Spleen (tissue), 11 donors: ENCODE results near the gene SULF2. TPM values are rescaled to one million over a fixed set of nuclear protein-coding genes. Genes with fewer than 3 reads are reported as not detected.

ENCODE experiments used
- DNase-seq: peaks from one replicate; pipeline ENCODE4 v3.0.0-alpha.2; 2020
- H3K27ac ChIP-seq, 8 donors: fragments of 200-600 bp; sonication (generic) in 7 of 8; 1 replicate in 4 of 8; 2 replicates in 4 of 8; pipeline versions ENCODE4 v1.5.0 to v1.8.0; 2016 to 2021; ENCODE audit warnings: inconsistent platforms in 4 of 8, mild to moderate bottlenecking in 4 of 8, moderate library complexity in 1 of 8
- H3K27me3 ChIP-seq, 7 donors: fragments of 200-600 bp; sonication (generic) in 6 of 7; replicated peaks in 1 of 7; 1 replicate in 4 of 7; 2 replicates in 3 of 7; pipeline versions ENCODE4 v1.5.0 to v1.8.0; 2016 to 2021; ENCODE audit warnings: inconsistent platforms in 3 of 7, mild to moderate bottlenecking in 1 of 7
- H3K36me3 ChIP-seq, 6 donors: fragments of 200-600 bp; sonication (generic) in 5 of 6; 1 replicate in 4 of 6; 2 replicates in 2 of 6; pipeline versions ENCODE4 v1.5.0 to v1.8.0; 2016 to 2021; ENCODE audit warnings: inconsistent platforms in 2 of 6
- H3K4me1 ChIP-seq, 6 donors: fragments of 200-600 bp; sonication (generic) in 5 of 6; 1 replicate in 3 of 6; 2 replicates in 3 of 6; pipeline versions ENCODE4 v1.5.0 to v1.8.0; 2016 to 2021; ENCODE audit warnings: inconsistent platforms in 3 of 6
- H3K4me3 ChIP-seq, 8 donors: fragments of 200-600 bp; sonication (generic) in 7 of 8; 1 replicate in 4 of 8; 2 replicates in 4 of 8; pipeline versions ENCODE4 v1.5.0 to v1.8.0; 2016 to 2021; ENCODE audit warnings: inconsistent platforms in 4 of 8, mild to moderate bottlenecking in 4 of 8, moderate library complexity in 2 of 8
- H3K9me3 ChIP-seq, 8 donors: fragments of 200-600 bp; sonication (generic) in 7 of 8; 1 replicate in 4 of 8; 2 replicates in 4 of 8; pipeline versions ENCODE4 v1.5.0 to v1.8.0; 2016 to 2021; ENCODE audit warnings: inconsistent platforms in 4 of 8
- CTCF ChIP-seq, 11 experiments: fragments of 200-600 bp in 7 of 11; fragments of 450-650 bp in 4 of 11; sonication (generic) in 4 of 11; IDR thresholded peaks in 8 of 11; conservative IDR thresholded peaks in 3 of 11; 1 replicate in 7 of 11; 2 replicates in 4 of 11; pipeline versions ENCODE4 v1.4.0 to v1.8.0; 2016 to 2021; ENCODE audit warnings: antibody characterized with exemption in 11 of 11, inconsistent platforms in 4 of 11, mild to moderate bottlenecking in 1 of 11
- POLR2A ChIP-seq, 3 donors: fragments of 450-650 bp; IDR thresholded peaks; one replicate each; pipeline ENCODE4 v1.5.1; 2017; ENCODE audit warnings: antibody characterized with exemption in 3 of 3, mild to moderate bottlenecking in 1 of 3
- POLR2AphosphoS5 ChIP-seq, 3 donors: sonication (generic); formaldehyde crosslinking; IDR thresholded peaks; one replicate each; pipeline ENCODE4 v1.5.1; 2017; ENCODE audit warnings: antibody characterized with exemption in 3 of 3
- WGBS, 5 donors: extraction: QIAGEN DNeasy Blood & Tissue Kit in 3 of 5; methylation state at CpG; one replicate each; pipeline versions ENCODE4 v1.1.5 to v1.1.7; 2013 to 2018; 5-methylcytosine and 5-hydroxymethylcytosine counted together
- intact Hi-C: fragments of 100-400 bp; cut with DNase I; formaldehyde crosslinking; loops from one replicate; pipeline ENCODE4 v1.15.0; 2023; ENCODE audit warnings: low total_unique reads
- polyA plus RNA-seq, 3 donors: library from polyadenylated mRNA; stranded (reverse); fragments of 200-250 nt; gene quantifications; one replicate each; pipeline ENCODE4 v1.2.1, GENCODE V29; 2013
- total RNA-seq, 7 donors: library from RNA; depleted of rRNA in 3 of 7; stranded (reverse); fragments of >200 nt in 3 of 7; fragmentation: NEBNext Ultra II Directional in 4 of 7; extraction: Animal tissue kit (Norgen Biotek cat#: 25700) in 4 of 7; gene quantifications; one replicate each; pipeline versions ENCODE4 v1.1.0 to v1.2.1, GENCODE V29; 2016 to 2021
- donor health status: healthy with polysubstance abuse.
- donor health status: DM: no; HTN: no; CAD: no; lungs with moderate emphysema.
- donor health status: DM: no; HTN: no; CAD: no.
- donor health status: Bipolar disorder and iron deficiency.
- donor health status: healthy.
- donor health status: DM: no; HTN: no; CAD: no.
- donor health status: DM: yes; HTN: yes; CAD: no.

The SULF2 gene
- total and polyA plus RNA-seq, 10 donors = 5.5 to 49.1 (median 15.7) TPM

GRCh38 chr20:47725248-47725973 is 59.9 kb downstream of the SULF2 start:
- peaks cover 18 to 59% (median 33%) of the 10 kb centered on the region in 6 donors for H3K4me1 ChIP-seq
- DNase-seq = peak; percentile 90
- no peaks in the 10 kb centered on the region for H3K9me3 ChIP-seq
- no peak overlapping the region for H3K27ac ChIP-seq
- intact Hi-C loops = no loop called here
- TF ChIP-seq CTCF (IDR thresholded peaks at IDR 0.05 in 8 of 11, conservative IDR thresholded peaks at IDR 0.05 in 3 of 11) = peak; percentile 78 to 98 (median 90)
- TF ChIP-seq POLR2A (IDR thresholded peaks at IDR 0.05) = no peak
- TF ChIP-seq POLR2AphosphoS5 (IDR thresholded peaks at IDR 0.05) = no peak
- H3K27me3 ChIP-seq = no peaks in the 10 kb centered on the region
- H3K36me3 ChIP-seq = no peaks in the 10 kb centered on the region
- WGBS, 5 donors = 55 to 63% (median 58%) methylated on average over 17 to 18 of the region's 18 CpGs
- no peak overlapping the region for H3K4me3 ChIP-seq

- Histone ChIP-seq H3K36me3 (no peaks in the 10 kb centered on the region), H3K4me1 (peaks cover 18 to 56% (median 33%) of the 10 kb centered on the region in 6 donors), H3K4me3 (no peak overlapping the region), H3K27ac (no peak overlapping the region), H3K9me3 (no peaks in the 10 kb centered on the region), H3K27me3 (no peaks in the 10 kb centered on the region)
- WGBS, 5 donors = 83 to 91% (median 85%) methylated on average over 5 of the region's 5 CpGs
- DNase-seq = peak; percentile 63
- TF ChIP-seq POLR2AphosphoS5 (IDR thresholded peaks at IDR 0.05) (no peak), CTCF (IDR thresholded peaks at IDR 0.05 in 8 of 11, conservative IDR thresholded peaks at IDR 0.05 in 3 of 11) (no peak), POLR2A (IDR thresholded peaks at IDR 0.05) (no peak)
- intact Hi-C loops = no loop called here
These were observed 60.4 kb downstream of the SULF2 start for GRCh38 chr20:47724910-47725247.

GRCh38 chr20:47724396-47724795 is 60.9 kb downstream of the SULF2 start:
- TF ChIP-seq POLR2AphosphoS5 (IDR thresholded peaks at IDR 0.05) (no peak), POLR2A (IDR thresholded peaks at IDR 0.05) (no peak)
- Histone ChIP-seq H3K9me3 (no peaks in the 10 kb centered on the region), H3K27ac (no peak overlapping the region), H3K36me3 (no peaks in the 10 kb centered on the region), H3K4me1 (peaks cover 18 to 52% (median 33%) of the 10 kb centered on the region in 6 donors), H3K4me3 (no peak overlapping the region), H3K27me3 (no peaks in the 10 kb centered on the region)
- WGBS, 5 donors = 67 to 87% (median 81%) methylated on average over 6 of the region's 6 CpGs
- no peak for DNase-seq
- intact Hi-C loops = no loop called here

GRCh38 chr20:47723322-47723721 is 62.0 kb downstream of the SULF2 start:
- 50 to 56% (median 50%) methylated on average over 8 to 11 of the region's 11 CpGs for WGBS, 5 donors
- no peak for DNase-seq
- H3K4me1 ChIP-seq = peaks cover 15 to 42% (median 29%) of the 10 kb centered on the region in 6 donors
- H3K4me3 ChIP-seq = no peak overlapping the region
- no peaks in the 10 kb centered on the region for H3K36me3 ChIP-seq
- H3K27me3 ChIP-seq = no peaks in the 10 kb centered on the region
- no peak overlapping the region for H3K27ac ChIP-seq
- intact Hi-C loops = no loop called here
- TF ChIP-seq POLR2AphosphoS5 (IDR thresholded peaks at IDR 0.05) = no peak
- TF ChIP-seq CTCF (IDR thresholded peaks at IDR 0.05 in 8 of 11, conservative IDR thresholded peaks at IDR 0.05 in 3 of 11) = no peak
- TF ChIP-seq POLR2A (IDR thresholded peaks at IDR 0.05) = no peak
- H3K9me3 ChIP-seq = no peaks in the 10 kb centered on the region
